Endometrial microvascular endothelial cells (primary cell): ENCODE results near the gene MFSD12. TPM values are rescaled to one million over a fixed set of nuclear protein-coding genes. Genes with fewer than 3 reads are reported as not detected.
"Not testable (repeated sequence)": the region's sequence is repeated elsewhere in the genome, so short reads cannot be mapped to it uniquely, and the experiment has no call there.

Experiments used
- in situ Hi-C: cut with HindIII; loops from 2 replicates; pipeline ENCODE4 v1.10.0; 2017; ENCODE audit warnings: low sequenced_read_pairs, low pct_unique_long_range_greater_than_20kb; ENCODE audit errors: inconsistent ontology term
- total RNA-seq: library from RNA; depleted of rRNA; stranded (reverse); fragments of >200 nt; gene quantifications from one replicate; pipeline ENCODE4 v1.2.3, GENCODE V29; 2015; ENCODE audit errors: inconsistent ontology term

The MFSD12 gene
- total RNA-seq, 1 donor from 2014 or later: 121 TPM

DNA sequence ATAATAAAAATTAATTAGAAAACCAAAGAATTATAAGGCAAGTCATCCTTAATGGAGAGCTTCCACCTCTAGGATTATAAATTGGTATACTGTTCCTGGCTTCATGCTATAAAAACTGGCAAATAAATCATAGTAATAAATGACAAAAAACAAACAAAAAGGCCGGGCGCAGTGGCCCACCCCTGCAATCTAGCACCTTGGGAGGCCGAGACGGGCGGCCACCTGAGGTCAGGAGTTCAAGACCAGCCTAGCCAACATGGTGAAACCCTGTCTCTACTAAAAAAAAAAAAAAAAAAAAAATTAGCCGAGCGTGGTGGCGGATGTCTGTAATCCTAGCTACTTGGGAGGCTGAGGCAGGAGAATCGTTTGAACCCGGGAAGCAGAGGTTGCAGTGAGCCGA lies 12.7 kb upstream of the MFSD12 start:
- in situ Hi-C loops: not testable (repeated sequence)

DNA sequence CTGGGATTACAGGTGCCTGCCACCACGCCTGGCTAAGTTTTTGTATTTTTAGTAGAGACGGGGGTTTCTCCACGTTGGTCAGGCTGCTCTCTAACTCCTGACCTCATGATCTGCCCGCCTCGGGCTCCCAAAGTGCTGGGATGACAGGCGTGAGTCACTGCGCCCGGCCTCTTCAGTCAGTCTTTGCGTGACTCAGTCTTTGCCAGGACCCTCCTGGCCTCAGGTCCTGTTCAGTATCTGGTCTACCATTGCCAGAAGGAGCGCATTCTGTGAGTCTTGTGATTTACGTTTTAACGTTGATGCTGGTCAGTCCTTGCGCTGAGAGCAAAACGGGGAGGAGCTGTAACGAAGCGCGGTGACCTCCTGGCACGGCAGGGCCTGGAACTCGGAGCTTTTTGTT lies 7.8 kb upstream of the MFSD12 start:
- in situ Hi-C loops: no loop called here

DNA sequence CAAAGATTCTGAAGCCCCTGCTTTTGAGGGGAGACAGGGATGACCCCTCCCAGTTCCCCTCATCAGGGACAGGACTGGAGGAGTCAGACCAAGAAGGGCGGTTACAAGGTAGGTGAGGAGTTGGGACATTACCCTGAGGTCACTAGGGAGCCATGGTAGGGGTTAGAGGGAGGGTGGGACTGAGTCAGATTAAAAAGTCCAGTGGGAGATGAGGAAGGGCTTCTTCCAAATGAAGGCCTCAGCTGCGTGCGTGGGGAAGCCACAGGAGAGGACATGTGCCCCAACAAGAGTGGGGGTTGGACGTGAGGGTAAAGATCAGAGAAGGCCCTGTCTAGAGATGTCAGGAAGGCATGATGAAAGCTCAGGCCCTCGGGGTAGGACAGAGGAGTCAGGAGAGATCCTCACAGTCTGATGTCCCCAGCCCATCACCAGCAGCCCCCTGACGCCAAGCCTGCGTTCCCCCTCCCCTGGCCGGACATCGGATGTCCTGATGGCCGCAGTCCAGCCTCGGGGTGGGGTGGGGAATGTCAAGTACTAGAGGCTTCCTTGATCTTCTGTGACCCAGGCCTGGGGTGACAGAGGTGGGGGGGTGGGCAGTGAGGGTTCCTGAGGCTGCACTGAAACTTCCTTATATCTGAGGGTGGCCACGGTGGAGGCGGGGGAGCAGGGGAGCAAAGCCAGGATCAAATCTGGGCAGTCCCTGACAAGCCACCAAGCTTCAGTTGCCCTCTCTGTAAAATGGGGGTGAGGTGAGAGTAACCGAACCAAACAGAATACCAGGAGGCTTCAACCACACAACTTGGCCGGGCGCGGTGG lies 6.5 kb upstream of the MFSD12 start:
- in situ Hi-C loops: no loop called here

DNA sequence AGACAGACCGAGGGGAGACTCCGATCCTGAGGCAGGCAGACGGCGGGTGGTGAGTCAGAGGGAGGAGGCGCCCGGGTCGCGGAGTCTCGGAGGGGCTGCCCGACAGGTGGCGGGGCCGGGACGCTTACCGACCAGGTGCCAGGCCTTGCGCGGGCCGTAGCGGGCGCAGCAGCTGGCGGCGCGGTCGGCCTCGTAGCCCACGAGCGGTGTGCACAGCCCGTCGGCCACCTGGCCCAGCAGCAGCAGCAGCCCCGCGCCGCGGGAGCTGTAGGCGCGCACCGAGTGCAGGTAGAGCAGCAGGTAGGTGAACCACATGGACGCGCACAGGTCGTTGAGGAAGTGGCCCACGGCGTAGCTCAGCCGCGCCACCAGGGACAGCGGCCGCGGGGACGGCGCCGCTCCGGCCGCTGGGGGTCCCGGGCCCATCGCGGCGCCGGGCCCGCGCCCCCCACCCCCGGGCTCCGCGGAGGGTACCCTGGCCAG lies 367 bp downstream of the MFSD12 start:
- in situ Hi-C loops: no loop called here

DNA sequence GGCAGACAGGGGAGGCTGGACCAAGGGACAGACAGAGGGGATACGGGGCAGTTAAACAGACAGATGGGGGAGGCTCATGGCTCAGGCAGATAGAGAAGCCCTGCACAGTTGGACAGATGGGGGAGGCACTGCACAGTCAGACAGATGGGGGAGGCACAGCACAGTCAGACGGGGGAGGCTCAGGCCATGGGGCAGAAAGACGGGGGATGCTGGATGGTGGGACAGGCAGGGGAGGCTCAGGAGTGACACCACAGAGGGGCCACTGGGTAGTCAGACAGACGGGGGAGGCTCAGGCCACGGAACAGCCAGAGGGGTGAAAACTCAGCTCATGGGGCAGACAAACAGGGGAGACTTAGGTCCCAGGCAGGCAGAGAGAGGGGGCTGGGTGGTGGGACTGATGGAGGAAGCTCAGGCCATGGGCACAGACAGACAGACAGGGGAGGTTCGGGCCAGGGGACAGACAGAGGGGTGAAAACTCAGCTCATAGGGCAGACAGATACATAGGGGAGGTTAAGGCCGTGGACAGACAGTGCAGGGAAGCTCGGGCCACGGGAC lies 886 bp downstream of the MFSD12 start:
- in situ Hi-C loops: no loop called here

DNA sequence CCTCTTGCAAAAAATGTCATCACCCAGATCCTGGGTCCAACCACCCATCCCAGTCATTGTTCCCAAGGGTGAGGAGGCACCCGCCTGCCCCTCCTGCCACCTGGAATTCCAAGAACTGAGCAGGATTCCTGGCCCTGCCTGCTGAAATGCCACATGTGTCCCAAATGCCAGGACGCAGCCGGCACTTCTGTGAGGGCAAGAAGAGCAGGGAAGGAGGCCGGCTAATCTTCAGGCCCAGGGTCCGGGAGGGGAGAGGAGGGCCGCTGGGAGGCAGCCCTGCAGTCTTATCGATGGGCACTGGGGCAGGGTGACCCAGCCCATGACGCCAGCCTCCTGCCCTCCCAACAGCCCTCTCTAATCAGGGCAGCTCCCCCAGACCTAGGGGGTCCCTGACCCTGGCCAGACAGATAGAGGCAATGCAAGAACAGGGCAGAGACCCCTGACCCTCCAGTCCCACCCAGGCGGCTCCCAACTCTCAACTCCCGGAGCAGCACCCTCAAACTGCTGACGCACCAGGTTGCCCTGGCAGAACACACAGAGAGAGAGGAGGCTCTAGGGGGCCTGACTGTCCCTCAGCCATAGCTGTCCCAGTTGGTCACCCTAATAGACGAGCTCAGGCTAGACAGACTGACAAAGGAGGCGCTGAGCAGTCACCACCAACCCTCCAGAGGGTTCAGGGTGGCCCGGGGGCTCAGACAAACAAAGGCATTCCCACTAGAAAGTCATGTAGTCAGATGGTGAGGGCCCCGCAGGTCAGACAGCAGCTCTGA lies 1.5 kb downstream of the MFSD12 start:
- in situ Hi-C loops: no loop called here

DNA sequence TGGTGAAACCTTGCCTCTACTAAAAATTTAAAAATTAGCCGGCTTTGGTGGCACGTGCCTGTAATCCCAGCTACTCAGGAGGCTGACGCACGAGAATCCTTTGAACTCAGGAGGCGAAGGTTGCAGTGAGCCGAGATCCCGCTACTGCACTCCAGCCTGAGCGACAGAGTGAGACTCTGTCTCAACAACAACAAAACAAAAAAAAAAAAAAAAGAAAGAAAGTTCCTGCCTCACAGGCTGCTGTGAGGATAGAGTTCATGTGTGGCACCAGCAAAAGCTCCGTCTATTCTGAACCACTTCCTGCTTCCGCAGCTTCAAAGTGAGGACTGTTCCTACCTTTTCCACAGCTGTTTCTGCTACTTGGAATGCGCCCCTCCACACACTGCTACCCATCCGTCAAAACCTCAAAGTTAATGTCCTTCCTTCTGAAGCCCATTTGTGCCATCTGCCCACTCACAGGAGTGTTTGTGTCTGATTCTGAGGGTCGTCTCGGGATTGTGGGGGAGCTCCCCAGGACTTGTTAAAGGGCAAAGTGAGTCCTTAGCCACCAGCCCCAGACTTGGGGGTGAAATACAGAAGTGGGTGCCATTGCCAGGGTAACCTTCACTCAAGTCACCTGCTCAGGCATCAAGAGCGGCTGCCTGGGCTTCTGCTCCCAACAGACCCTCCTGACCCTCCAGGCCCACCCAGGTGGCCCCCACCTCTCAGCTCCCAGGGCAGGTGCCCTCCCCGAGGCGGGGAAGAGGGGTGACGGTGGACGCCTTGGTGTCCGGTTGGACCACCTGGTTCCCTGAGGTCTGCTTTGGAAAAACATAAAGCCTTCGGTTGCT lies 2.9 kb downstream of the MFSD12 start:
- in situ Hi-C loops: no loop called here

DNA sequence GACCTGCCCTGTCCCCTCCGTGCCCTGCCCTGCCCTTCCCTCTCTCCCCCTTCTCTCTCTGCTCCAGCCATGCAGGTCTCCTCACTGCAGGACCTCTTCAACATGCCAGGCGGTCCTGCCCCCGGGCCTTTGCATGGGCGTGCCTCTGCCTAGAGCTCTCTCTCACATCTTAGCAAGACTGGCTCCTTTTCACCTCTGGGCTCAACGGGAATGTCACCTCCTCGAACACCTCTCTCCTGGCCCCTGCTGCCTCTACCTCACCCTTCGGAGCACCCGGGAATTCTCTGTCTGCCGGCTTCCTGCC lies 5.6 kb downstream of the MFSD12 start:
- in situ Hi-C loops: no loop called here

DNA sequence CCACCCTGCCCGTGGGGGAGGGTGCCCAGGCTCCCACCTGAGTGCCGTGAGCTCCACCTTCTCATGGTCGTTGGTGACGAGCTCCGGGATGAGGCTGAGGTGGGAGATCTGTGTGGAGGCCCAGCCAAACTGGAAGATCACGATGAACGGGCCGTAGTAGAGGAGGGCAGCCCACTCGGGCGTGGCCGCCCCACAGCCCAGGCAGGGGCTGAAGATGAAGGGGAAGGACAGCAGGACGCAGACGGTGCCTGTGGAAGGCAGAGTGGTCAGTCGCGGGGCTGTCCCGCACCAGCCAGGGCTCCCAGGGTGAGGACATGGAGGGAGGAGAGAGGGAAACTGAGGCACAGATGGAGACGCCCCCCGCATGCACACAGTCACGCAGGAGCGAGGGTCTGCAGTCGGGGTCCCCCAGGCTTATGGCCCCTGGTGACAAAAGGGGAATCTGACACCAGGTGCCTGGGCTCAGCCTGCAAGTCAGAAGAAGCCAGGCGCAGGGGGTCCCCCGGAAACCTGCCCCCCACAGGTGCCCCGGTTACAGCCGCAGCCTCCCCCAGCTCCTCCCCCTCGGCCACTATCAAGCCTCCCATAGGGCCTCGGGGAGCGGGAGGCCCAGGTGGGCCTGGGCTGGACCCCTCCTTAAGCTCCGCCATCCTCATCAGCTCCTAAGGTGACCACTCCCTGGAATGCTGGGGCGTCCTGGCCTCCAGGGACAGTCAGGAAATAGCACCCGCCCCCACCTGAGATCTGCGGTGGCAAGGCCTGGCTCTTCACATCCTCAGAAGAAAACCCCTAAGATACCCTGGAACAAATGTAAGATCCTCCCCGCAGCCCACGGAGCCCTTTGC lies 6.2 kb downstream of the MFSD12 start:
- in situ Hi-C loops: no loop called here

DNA sequence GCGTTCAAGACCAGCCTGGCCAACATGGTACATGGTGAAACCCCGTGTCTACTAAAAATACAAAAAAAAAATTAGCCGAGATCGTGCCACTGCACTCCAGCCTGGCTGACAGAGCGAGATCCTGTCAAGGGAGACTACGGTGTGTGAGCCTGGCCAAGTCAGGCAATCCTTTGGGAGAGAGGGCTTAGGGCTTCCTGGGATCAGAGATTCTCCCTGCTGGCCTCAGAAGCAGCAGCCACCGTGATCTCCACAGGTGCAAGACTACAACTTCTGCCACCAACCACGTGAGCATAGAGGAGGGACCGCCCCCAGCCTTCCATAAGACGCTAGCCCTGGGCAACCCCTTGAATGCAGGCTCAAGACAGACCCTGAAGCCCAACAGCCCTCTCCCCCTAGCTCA lies 7.6 kb downstream of the MFSD12 start:
- in situ Hi-C loops: no loop called here

DNA sequence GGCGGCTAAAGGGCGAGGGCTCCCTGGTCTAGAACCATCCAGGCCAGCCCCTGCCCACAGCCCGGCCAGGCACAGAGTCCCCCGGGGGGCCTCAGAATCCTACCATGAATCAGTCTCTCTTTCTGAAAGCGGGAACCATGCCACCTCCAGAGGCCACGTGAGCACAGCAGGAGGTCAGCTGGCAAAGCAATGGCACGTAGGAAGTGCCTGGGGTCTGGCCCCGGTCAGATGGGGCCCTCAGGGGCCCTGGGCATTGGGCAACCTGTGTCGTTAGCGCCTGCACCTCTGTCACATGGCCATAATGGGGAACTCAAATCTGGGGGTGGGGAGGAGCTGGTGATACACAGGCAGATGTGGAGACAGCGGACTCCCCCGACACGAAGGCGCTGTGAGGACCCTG lies 8.8 kb downstream of the MFSD12 start:
- in situ Hi-C loops: no loop called here

DNA sequence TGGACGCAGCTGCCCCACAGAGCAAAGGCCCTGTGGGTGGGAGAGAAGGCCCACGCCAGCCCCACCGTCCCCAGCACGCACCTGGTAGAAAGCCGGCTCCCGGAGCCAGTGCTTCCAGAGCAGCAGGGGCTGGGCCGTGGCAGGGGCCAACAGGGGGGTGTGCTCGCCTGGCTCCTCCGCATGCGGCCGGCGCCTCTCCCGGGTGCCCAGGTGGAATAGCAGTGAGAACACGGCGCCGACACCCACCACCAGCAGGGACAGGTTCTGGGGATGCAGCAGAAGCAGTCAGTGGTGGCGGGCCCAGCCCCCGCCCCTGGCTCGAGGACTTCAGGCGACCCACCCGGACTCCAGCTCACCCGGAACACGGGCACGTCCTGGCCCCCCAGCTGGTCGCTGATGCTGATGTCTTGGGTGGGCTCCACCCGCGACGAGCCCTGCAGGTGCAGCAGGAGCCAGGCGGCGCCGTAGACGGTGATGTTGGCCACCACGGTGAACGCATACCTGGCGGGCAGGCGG lies 9.6 kb downstream of the MFSD12 start:
- in situ Hi-C loops: no loop called here

DNA sequence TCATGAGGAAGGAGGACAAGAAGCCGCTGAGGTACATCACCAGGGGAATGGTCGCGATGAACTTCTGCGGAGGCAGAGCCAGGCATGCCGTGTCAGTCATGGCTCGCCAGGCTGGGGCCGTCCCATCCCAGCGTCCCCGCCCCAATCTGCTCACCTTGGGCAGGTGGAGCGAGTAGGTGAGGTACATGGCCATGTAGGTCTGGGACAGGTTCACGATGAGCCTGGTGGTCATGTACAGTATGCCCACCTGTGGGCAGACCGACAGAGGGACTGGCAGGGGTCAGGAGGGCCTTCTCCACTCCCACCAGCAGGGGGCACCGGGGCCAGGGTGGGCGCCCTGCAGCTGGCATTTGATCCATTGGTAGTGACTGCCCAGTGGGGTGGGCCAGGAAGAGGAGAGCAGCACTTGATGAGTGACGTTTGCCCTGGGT lies 10.1 kb downstream of the MFSD12 start:
- in situ Hi-C loops: no loop called here

DNA sequence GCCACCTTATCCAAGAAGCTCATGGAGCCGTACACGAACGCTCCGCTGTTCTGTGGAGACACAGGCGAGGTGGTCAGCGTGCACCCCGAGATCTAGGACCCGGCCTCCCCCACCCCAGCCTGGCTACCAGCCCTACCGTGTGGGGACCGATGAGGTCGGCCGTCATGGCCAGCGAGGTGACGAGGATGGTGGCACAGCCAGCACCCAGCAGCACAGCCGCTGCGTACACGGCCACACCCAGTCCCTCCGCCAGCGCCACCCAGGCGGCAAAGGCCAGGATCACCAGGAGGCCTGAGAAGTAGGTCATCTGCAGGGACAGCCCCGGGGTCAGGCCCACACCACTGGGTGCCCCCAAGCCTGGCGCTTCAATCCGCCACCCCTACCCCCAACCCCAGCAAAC lies 11.3 kb downstream of the MFSD12 start:
- in situ Hi-C loops: no loop called here

DNA sequence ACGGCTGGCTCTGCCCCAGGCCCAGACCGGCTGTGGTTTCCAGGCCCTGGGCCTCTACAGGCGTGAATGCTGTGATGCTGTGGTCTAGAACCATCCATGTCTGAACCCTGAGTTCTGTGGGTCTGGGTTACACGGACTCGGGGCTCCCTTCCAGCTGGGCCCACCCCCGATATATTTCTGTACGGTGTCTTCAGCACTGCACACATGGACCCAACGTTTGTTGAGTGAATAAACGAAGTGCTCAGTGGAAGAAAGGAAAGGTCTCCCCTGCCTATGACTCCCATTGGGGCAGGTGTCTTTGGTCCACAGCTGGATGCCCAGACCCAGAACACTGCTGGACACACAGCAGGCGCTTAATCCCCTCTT lies 11.7 kb downstream of the MFSD12 start:
- in situ Hi-C loops: no loop called here

DNA sequence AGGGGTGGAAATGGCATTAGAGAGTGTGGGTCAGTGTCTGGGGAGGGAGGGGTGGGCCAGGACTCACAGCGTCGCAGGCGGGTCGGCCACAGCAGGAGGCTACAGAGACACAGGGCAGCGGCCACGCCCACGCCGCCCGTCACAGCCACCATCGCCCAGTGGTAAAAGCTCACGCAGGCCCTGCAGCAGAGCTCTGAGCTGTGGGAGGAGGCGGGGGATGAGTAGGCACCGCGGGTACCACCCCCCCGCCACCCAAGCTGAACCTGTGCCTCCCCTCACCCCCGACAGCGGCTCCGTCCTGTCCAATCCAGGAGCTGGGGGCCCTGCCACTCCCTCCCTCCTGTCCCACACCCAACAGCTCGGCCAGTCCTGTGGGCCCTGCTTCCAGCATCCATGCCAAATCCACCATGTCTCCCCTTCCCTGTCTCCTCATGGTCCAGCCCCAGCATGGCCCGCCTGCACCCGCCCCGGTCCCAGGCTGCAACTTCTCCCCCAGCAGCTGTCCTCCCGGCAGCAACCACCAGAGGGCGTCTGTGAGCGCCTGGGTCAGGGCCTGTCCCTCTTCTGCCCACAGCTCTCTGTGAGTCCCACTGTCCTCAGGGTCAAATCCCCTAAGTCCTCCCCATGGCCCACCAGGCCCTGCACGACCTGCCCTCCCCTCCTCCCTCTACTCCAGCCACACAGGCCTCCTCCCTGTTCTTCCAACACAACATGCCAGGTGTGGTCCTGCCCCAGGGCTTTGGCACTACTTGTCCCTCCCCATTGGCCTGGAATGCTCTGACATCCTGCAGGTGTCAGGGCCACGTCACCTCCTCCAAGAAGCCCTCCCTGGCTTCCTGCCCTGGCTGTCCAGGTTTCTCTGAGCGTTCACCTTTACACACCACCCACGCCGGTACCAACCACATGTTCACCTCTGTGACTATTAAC lies 12.4 kb downstream of the MFSD12 start:
- in situ Hi-C loops: no loop called here

DNA sequence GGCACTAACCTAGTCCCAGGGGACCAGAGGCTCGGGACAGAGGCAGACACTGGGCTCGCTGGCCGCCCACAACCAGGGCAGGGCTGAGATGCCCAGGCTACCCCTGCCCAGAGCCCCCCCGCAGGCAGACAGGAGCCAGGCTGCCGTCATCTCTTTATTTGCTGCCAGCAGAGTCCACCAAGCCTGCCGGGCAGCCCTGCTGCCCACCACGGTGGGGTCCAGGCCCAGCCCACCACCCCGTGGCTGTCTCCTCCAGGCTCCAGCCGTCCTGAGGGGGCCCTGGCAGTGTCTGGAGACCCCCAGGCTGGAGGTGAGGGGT lies 13.4 kb downstream of the MFSD12 start:
- in situ Hi-C loops: no loop called here
